A549 (cell line): ENCODE measurements around the gene ZNF654. TPM values are rescaled to one million over a fixed set of nuclear protein-coding genes. Genes with fewer than 3 reads are reported as not detected.
A peak's percentile ranks its signal among the peaks of the same experiment; 100 is the strongest.

Experiments
- ATAC-seq, 2 experiments: fragments of 200-7000 bp in 1 of 2; fragments of >200 bp in 1 of 2; cut with Nextera tagmentation in 1 of 2; cut with Tn5 transposase in 1 of 2; 3 replicates each; pipeline versions ENCODE4 v1.8.0 to v1.9.1; 2018 to 2020; ENCODE audit warnings: mild to moderate bottlenecking in 1 of 2, moderate library complexity in 1 of 2
- CTCF ChIA-PET: fragments of 300-600 bp; sonication (Branson Sonifier 250); formaldehyde crosslinking; extraction: SDS; loops from one replicate; lab custom pipeline; 2021; ENCODE audit warnings: antibody characterized with exemption, inconsistent platforms; lab: Yijun Ruan, JAX
- POLR2A ChIA-PET: fragments of 350-600 bp; formaldehyde crosslinking; extraction: SDS; loops from one replicate; lab custom pipeline; 2021; ENCODE audit warnings: antibody characterized with exemption, inconsistent platforms; lab: Yijun Ruan, JAX
- DNase-seq, 2 experiments: peaks; one replicate each; pipeline versions ENCODE4 v3.0.0 to v3.0.0-alpha.2; 2011 to 2016; ENCODE audit warnings: low read depth in 1 of 2, low spot score in 1 of 2
- FAIRE-seq: peaks from 2 replicates; lab custom pipeline; 2011; peaks lifted over from hg19 to GRCh38; lab: Jason Lieb, UNC
- H3K27ac ChIP-seq, 2 experiments: fragments of >200 bp; sonication (Bioruptor Twin); formaldehyde crosslinking; 3 replicates each; pipeline ENCODE4 v1.5.1; 2016 to 2017
- H3K4me1 ChIP-seq: fragments of >200 bp; sonication (Bioruptor Twin); formaldehyde crosslinking; 3 replicates; pipeline ENCODE4 v1.6.1; 2016
- H3K4me2 ChIP-seq: fragments of >200 bp; sonication (Bioruptor Twin); formaldehyde crosslinking; 3 replicates; pipeline ENCODE4 v1.6.1; 2016
- H3K4me3 ChIP-seq: fragments of >200 bp; sonication (Bioruptor Twin); formaldehyde crosslinking; 3 replicates; pipeline ENCODE4 v1.5.1; 2016
- H3K9me3 ChIP-seq: fragments of >200 bp; sonication (Bioruptor Twin); formaldehyde crosslinking; 3 replicates; pipeline ENCODE4 v1.6.1; 2016
- ATOH8 ChIP-seq: fragments of 250-450 bp; sonication (Bioruptor Pico); IDR thresholded peaks from 2 replicates; pipeline ENCODE4 v1.5.0; 2020; ENCODE audit warnings: low read depth, mild to moderate bottlenecking, moderate library complexity
- CBX2 ChIP-seq: fragments of 200-600 bp; sonication (generic); IDR thresholded peaks from 2 replicates; pipeline ENCODE4 v1.6.1; 2016; ENCODE audit warnings: low read depth, mild to moderate bottlenecking, borderline replicate concordance
- CBX8 ChIP-seq: fragments of 200-600 bp; sonication (generic); IDR thresholded peaks from 2 replicates; pipeline ENCODE4 v1.6.1; 2016
- CEBPB ChIP-seq, 2 experiments: fragments of >200 bp in 1 of 2; sonication (Bioruptor Twin) in 1 of 2; formaldehyde crosslinking in 1 of 2; IDR thresholded peaks; 2 replicates each; pipeline ENCODE4 v1.6.1; 2012 to 2016
- CHD2 ChIP-seq: fragments of 150-350 bp; IDR thresholded peaks from 2 replicates; pipeline ENCODE4 v1.6.1; 2014; ENCODE audit warnings: low read length; ENCODE audit not compliant: partially characterized antibody
- E2F6 ChIP-seq: IDR thresholded peaks from 2 replicates; pipeline ENCODE4 v1.6.1; 2012; ENCODE audit warnings: low read depth, borderline replicate concordance
- FOSL2 ChIP-seq, 2 experiments: fragments of 450-650 bp in 1 of 2; fragments of >200 bp in 1 of 2; sonication (Bioruptor Twin) in 1 of 2; formaldehyde crosslinking; IDR thresholded peaks; 2 replicates each; pipeline versions ENCODE4 v1.5.0 to v1.6.1; 2016 to 2020; ENCODE audit warnings: mild to moderate bottlenecking in 1 of 2, moderate library complexity in 1 of 2
- FOXS1 ChIP-seq: fragments of 250-450 bp; sonication (Bioruptor Pico); IDR thresholded peaks from 2 replicates; pipeline ENCODE4 v1.5.0; 2020; ENCODE audit warnings: mild to moderate bottlenecking, moderate library complexity
- GATA3 ChIP-seq: IDR thresholded peaks from 2 replicates; pipeline ENCODE4 v1.6.1; 2012; ENCODE audit warnings: borderline replicate concordance
- HDAC2 ChIP-seq: fragments of 200-600 bp; sonication (generic); IDR thresholded peaks from 2 replicates; pipeline ENCODE4 v1.6.1; 2016
- HES2 ChIP-seq: fragments of >200 bp; sonication (Bioruptor Twin); formaldehyde crosslinking; IDR thresholded peaks from 2 replicates; pipeline ENCODE4 v1.6.1; 2016
- HEYL ChIP-seq: fragments of 250-450 bp; sonication (Bioruptor Pico); IDR thresholded peaks from 2 replicates; pipeline ENCODE4 v1.8.0; 2021; ENCODE audit warnings: mild to moderate bottlenecking, moderate library complexity
- HOXB13 ChIP-seq: fragments of 250-450 bp; sonication (Bioruptor Pico); IDR thresholded peaks from 2 replicates; pipeline ENCODE4 v1.5.0; 2020; ENCODE audit warnings: low read depth, mild to moderate bottlenecking, moderate library complexity
- JUN ChIP-seq, 2 experiments: fragments of >200 bp; sonication (Bioruptor Twin); formaldehyde crosslinking; IDR thresholded peaks; 2 replicates in 1 of 2; 3 replicates in 1 of 2; pipeline ENCODE4 v1.6.1; 2016 to 2017
- JUNB ChIP-seq: fragments of >200 bp; sonication (Bioruptor Twin); formaldehyde crosslinking; IDR thresholded peaks from 2 replicates; pipeline ENCODE4 v1.6.1; 2016
- KDM1A ChIP-seq: fragments of 200-600 bp; sonication (generic); IDR thresholded peaks from 2 replicates; pipeline ENCODE4 v1.6.1; 2016; ENCODE audit warnings: low read depth, mild to moderate bottlenecking
- KDM5A ChIP-seq: fragments of 200-600 bp; sonication (generic); IDR thresholded peaks from 2 replicates; pipeline ENCODE4 v1.6.1; 2016; ENCODE audit warnings: antibody characterized with exemption, mild to moderate bottlenecking
- NPAS2 ChIP-seq: fragments of 250-450 bp; sonication (Bioruptor Pico); IDR thresholded peaks from 2 replicates; pipeline ENCODE4 v1.8.0; 2022; ENCODE audit warnings: mild to moderate bottlenecking, moderate library complexity, borderline replicate concordance
- NR3C1 ChIP-seq: fragments of >200 bp; sonication (Bioruptor Twin); formaldehyde crosslinking; IDR thresholded peaks from 3 replicates; pipeline ENCODE4 v1.6.1; 2017
- POLR2A ChIP-seq: IDR thresholded peaks from 2 replicates; pipeline ENCODE4 v1.6.1; 2012; ENCODE audit warnings: mild to moderate bottlenecking, low read length
- RARB ChIP-seq: fragments of 250-450 bp; sonication (Bioruptor Pico); IDR thresholded peaks from 2 replicates; pipeline ENCODE4 v1.8.0; 2021; ENCODE audit warnings: mild to moderate bottlenecking, moderate library complexity
- RCOR1 ChIP-seq: fragments of 150-350 bp; IDR thresholded peaks from 2 replicates; pipeline ENCODE4 v1.6.1; 2014; ENCODE audit warnings: antibody characterized with exemption, low read length, low read depth
- REST ChIP-seq: fragments of 200-600 bp; sonication (generic); IDR thresholded peaks from 2 replicates; pipeline ENCODE4 v1.6.1; 2016; ENCODE audit warnings: antibody characterized with exemption, mild to moderate bottlenecking, moderate library complexity
- RNF2 ChIP-seq: fragments of 200-600 bp; sonication (generic); IDR thresholded peaks from 2 replicates; pipeline ENCODE4 v1.6.1; 2016; ENCODE audit warnings: low read depth, mild to moderate bottlenecking, antibody characterized with exemption, moderate library complexity, borderline replicate concordance
- SMC3 ChIP-seq: fragments of >200 bp; sonication (Bioruptor Twin); formaldehyde crosslinking; IDR thresholded peaks from 3 replicates; pipeline ENCODE4 v1.6.1; 2018; ENCODE audit warnings: inconsistent platforms
- SREBF2 ChIP-seq: fragments of 450-650 bp; IDR thresholded peaks from 2 replicates; pipeline ENCODE4 v1.6.1; 2014; ENCODE audit warnings: mild to moderate bottlenecking, moderate library complexity
- USF2 ChIP-seq: fragments of 450-650 bp; IDR thresholded peaks from 2 replicates; pipeline ENCODE4 v1.6.1; 2014; ENCODE audit warnings: antibody characterized with exemption
- ZSCAN20 ChIP-seq: fragments of 250-450 bp; sonication (Bioruptor Pico); IDR thresholded peaks from 2 replicates; pipeline ENCODE4 v1.8.0; 2022; ENCODE audit warnings: mild to moderate bottlenecking, moderate library complexity
- WGBS: methylation state at CpG from one replicate; pipeline ENCODE4 v1.1.6; 2017; ENCODE audit errors: missing lambda C conversion rate; 5-methylcytosine and 5-hydroxymethylcytosine counted together
- polyA plus RNA-seq, 4 experiments: library from polyadenylated mRNA; depleted of rRNA in 3 of 4; stranded (reverse); fragments of >200 nt; fragmentation: RNase III in 1 of 4; extraction: RNeasy Plus Mini Kit Qiagen cat#74134 plus additional on column Dnase treatment in 1 of 4; gene quantifications; 2 replicates in 3 of 4; 3 replicates in 1 of 4; pipeline ENCODE4 v1.2.3, GENCODE V29; 2011 to 2017

Gene ZNF654
- polyA plus RNA-seq, 2 of the 4 experiments (the other 2 are of a cell fraction), result 3.2 to 4.4 TPM

GRCh38 chr3:88149101-88149508, 90.0 kb downstream of the ZNF654 start:
- peak; percentile 36 to 62; a peak in 4 of 6 replicates for ATAC-seq
- 1% methylated on average over 16 of the region's 16 CpGs for WGBS
- CTCF ChIA-PET, result interaction anchor here (1.3 to 2.3 kb wide), 3 partner anchors 16 to 36 kb away, joined by 4 to 11 read pairs (median 7); no protein-coding TSS in a partner anchor
- H3K4me1 ChIP-seq, result peaks cover 14% of the 10 kb centered on the region; the same call in 2 of the 3 replicates
- peak overlapping the region; percentile 91 to 96 for H3K27ac ChIP-seq
- H3K4me2 ChIP-seq, result peak overlapping the region; percentile 77
- TF ChIP-seq SMC3, result no peak
- TF ChIP-seq ATOH8 (CRISPR knock-in tag), result no peak
- no peak for TF ChIP-seq CBX2
- TF ChIP-seq CBX8, result no peak
- no peak for TF ChIP-seq ZSCAN20 (CRISPR knock-in tag)
- H3K4me3 ChIP-seq, result peak overlapping the region; percentile 68
- POLR2A ChIA-PET, result interaction anchor here (0.6 to 1.0 kb wide), 4 partner anchors 91 to 967 kb away, joined by 3 to 9 read pairs (median 3); partner anchors contain the start of genes CGGBP1 and CHMP2B
- peak in 1 of 2 experiments; percentile 25 for DNase-seq
- no peaks in the 10 kb centered on the region for H3K9me3 ChIP-seq
- FAIRE-seq, result no peak

GRCh38 chr3:88149509-88150362, 90.7 kb downstream of the ZNF654 start, which contains the start of gene C3orf38:
TSS of gene C3orf38 (plus strand) at chr3:88149959. CDS start at chr3:88150053, 94 bp downstream.
- Histone ChIP-seq H3K4me2 (peak within 1 kb of the TSS; percentile 81), H3K9me3 (no peaks in the 10 kb centered on the region), H3K4me3 (peak within 1 kb of the TSS; percentile 68), H3K27ac (peak within 1 kb of the TSS; percentile 91 to 96), H3K4me1 (peaks cover 14% of the 10 kb centered on the region; the same call in 2 of the 3 replicates)
- ATAC-seq (peak; percentile 97 to 99), FAIRE-seq (peak; percentile 46), DNase-seq (peak; percentile 85 to 97)
- WGBS, result under 1% methylated on average over 45 of the region's 57 CpGs
- CTCF ChIA-PET, result interaction anchor here (1.3 to 2.3 kb wide), 3 partner anchors 17 to 36 kb away, joined by 4 to 11 read pairs (median 7); no protein-coding TSS in a partner anchor
- POLR2A ChIA-PET, result interaction anchor here (0.6 to 1.8 kb wide), 4 partner anchors 91 to 957 kb away, joined by 3 to 9 read pairs (median 4); partner anchors contain the start of genes CGGBP1 and CHMP2B
- no peak; the same call in 1 of the 2 replicates for TF ChIP-seq GATA3
- TF ChIP-seq CHD2, result peak; percentile 23
- TF ChIP-seq SREBF2, result no peak
- no peak for TF ChIP-seq FOXS1 (CRISPR knock-in tag)
- no peak for TF ChIP-seq CEBPB (IDR thresholded peaks at IDR 0.05)
- no peak for TF ChIP-seq USF2
- TF ChIP-seq KDM5A, result peak; percentile 82; the same call in 1 of the 2 replicates
- no peak for TF ChIP-seq SMC3
- TF ChIP-seq CBX2, result no peak
- TF ChIP-seq JUNB, result no peak
- TF ChIP-seq RCOR1, result no peak
- TF ChIP-seq HOXB13, result no peak
- no peak for TF ChIP-seq NPAS2
- no peak for TF ChIP-seq RNF2
- TF ChIP-seq ATOH8 (CRISPR knock-in tag), result no peak
- TF ChIP-seq POLR2A, result peak; percentile 65
- no peak for TF ChIP-seq RARB (CRISPR knock-in tag)
- TF ChIP-seq NR3C1, result no peak
- TF ChIP-seq REST, result peak; percentile 22; the same call in 1 of the 2 replicates
- peak; percentile 91 to 93 for TF ChIP-seq JUN (IDR thresholded peaks at IDR 0.05)
- TF ChIP-seq HDAC2, result no peak
- TF ChIP-seq HES2, result no peak
- no peak for TF ChIP-seq FOSL2 (IDR thresholded peaks at IDR 0.05)
- peak; percentile 30; the same call in 1 of the 2 replicates for TF ChIP-seq FOSL2 (CRISPR knock-in tag; IDR thresholded peaks at IDR 0.05)
- no peak for TF ChIP-seq KDM1A
- TF ChIP-seq HEYL (CRISPR knock-in tag), result no peak
- no peak for TF ChIP-seq CBX8
- no peak for TF ChIP-seq E2F6
